Activated CD4-positive, CD25-positive, alpha-beta regulatory T cell (primary cell): ENCODE measurements around the gene PRKAG3.
A peak's percentile ranks its signal among the peaks of the same experiment; 100 is the strongest.

Experiments used
- DNase-seq, 4 experiments: peaks; one replicate each; lab custom pipeline; 2025; lab: John Stamatoyannopoulos, UW

Gene PRKAG3

GRCh38 chr2:218831378-218831990 lies at the start of gene PRKAG3:
PRKAG3 (minus strand) TSS chr2:218831803.
- DNase-seq = no peak

GRCh38 chr2:218880859-218881594 lies 49.4 kb upstream of the PRKAG3 start:
- DNase-seq = no peak

- DNase-seq = peak; percentile 61 to 86 (median 73)
Measured at GRCh38 chr2:218880102-218880858, 48.7 kb upstream of the PRKAG3 start, which contains the start of gene WNT10A. WNT10A (plus strand) TSS chr2:218880852; CDS start chr2:218880996, 144 bp downstream.

GRCh38 chr2:218879776-218880101 lies 48.1 kb upstream of the PRKAG3 start:
- DNase-seq = no peak

DNA sequence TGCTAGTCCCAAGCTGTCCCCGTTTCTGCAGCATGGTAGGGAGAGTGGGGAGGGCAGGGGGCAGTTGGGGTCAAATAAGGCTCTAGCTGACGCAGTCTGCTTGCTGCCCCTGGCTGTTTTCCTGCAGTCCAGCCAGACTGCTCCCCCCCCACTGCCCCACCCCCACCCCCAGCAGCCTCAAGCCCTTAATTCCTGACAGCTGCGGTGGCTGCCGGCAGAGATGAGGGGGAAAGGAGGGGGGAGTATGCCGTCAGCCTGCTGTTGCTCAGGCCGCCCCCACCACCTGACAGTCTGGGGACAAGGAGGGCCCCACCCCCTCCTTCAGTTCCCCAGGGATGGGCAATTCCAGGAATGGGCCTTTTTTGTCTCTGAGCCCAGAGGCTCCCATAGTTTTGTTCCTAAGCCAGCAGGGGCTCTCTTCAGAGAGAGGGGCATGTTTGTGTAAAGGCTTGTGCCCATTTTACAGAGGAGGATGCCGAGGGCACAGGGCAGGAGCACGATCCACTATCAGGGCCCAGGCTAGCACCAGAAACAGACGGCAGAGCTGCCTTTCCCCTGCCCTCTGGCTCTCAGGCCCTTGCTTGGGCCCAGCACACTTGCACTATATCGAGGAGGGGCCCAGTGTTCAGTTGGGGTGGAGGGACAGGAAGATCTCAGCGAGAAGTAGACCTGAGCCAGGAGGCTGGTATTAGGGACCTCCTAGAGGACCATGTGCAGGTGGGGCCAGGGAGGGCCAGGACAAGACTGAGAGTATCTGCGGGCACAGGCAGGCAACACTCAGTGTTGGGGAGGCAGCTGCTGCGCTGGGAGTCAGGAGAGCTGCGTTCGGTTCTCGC lies 47.5 kb upstream of the PRKAG3 start:
- DNase-seq = no peak

- no peak for DNase-seq
Measured at GRCh38 chr2:218878486-218878885, 46.9 kb upstream of the PRKAG3 start.

- DNase-seq = no peak
Measured at GRCh38 chr2:218877891-218878290, 46.3 kb upstream of the PRKAG3 start.

DNA sequence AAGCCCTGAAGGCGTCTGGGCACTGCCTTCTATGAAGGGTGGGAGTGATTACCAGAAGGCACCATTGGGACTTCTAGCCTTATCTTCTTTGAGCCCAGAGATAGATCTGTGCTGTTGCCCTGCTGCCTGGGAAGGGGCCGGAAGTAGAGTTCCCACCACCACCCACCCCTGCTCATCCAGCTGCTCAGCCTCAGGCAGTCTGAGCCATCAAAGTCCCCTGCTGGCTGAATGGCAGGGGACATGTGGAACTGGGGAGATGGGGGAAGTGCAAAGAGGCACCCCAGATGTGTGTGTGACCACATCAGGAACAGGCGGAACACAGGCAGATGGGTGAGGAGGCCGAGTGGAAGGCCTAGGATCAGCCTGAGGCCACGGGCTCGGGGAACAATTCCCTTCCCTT lies 45.7 kb upstream of the PRKAG3 start:
- no peak for DNase-seq

DNA sequence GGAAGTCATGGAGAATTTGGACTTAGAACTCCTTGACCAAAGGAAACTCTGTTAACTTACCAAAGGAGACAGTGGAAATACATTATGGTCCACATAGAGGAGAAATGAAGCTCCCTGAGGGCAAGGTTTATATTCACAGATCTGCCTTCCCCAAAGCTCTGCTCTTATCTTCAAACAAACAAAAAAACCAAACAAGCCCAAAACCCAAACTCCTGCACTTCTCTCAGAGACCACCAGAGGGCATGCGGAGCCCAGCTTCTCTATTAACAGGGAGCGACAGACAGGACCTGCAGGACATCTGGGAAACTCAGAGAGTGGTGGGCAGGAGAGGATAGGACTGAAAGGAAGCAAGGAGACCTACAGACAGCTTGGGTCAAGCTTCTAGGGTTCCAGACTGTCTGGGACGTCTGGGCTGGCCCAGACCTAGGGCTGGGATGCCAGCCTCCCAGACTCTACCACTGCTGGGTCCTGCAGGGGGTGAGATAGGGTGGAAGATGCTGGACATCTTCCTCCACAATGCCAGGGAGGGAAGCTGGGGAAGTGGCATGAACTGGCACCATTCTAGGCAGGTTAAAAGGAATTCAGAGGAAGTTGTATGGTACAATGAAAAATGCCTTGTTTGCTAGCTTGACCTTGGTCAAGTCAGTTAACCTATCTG lies 45.1 kb upstream of the PRKAG3 start:
- peak; percentile 19 to 67 (median 44) for DNase-seq

GRCh38 chr2:218875692-218876246 lies 44.2 kb upstream of the PRKAG3 start:
- DNase-seq = no peak

- no peak for DNase-seq
Measured at GRCh38 chr2:218873359-218874194, 42.0 kb upstream of the PRKAG3 start.

GRCh38 chr2:218872645-218873358 lies 41.2 kb upstream of the PRKAG3 start:
- no peak for DNase-seq

DNA sequence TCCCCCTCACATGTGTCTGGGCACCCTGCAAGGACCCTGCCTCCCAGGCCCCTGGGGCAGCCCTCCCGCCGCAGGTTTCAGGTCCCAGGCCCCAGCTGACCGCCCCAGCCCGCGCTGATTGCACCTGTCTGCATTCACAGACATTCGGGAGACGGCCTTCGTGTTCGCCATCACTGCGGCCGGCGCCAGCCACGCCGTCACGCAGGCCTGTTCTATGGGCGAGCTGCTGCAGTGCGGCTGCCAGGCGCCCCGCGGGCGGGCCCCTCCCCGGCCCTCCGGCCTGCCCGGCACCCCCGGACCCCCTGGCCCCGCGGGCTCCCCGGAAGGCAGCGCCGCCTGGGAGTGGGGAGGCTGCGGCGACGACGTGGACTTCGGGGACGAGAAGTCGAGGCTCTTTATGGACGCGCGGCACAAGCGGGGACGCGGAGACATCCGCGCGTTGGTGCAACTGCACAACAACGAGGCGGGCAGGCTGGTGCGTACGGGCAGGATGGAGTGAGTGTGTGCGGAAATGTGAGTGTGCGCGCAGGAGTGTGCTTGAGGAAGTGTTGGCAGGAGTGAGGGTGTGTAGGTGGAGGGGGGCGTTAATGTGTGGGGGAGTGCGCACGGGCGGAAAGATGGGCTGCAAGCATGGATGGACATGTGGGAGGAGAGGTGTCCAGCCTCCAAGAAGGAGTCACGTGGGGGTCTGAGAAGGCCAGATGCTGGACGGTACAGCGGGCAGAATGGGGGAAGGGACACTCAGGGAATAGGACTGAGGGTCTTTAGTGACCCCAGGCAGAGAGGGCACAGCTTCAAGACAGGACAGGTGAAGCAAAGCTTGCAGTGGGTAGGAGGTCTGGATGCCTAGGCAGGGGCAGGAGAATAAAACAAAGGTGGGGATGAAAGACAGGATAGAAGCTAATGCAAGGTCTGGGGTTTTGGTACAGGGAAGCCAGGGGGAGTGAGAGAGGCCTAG lies 40.0 kb upstream of the PRKAG3 start:
- DNase-seq = no peak

DNA sequence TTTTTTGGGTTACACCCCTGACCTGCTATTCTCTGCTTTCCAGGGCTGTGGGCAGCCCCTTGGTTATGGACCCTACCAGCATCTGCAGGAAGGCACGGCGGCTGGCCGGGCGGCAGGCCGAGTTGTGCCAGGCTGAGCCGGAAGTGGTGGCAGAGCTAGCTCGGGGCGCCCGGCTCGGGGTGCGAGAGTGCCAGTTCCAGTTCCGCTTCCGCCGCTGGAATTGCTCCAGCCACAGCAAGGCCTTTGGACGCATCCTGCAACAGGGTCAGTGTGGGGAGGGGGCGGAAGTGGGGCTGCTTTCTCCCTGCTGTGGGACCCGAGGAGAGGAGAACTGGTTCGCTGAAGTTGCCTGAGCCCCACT lies 39.4 kb upstream of the PRKAG3 start:
- no peak for DNase-seq

GRCh38 chr2:218869064-218869463 lies 37.5 kb upstream of the PRKAG3 start:
- no peak for DNase-seq

- no peak for DNase-seq
Measured at GRCh38 chr2:218867900-218868299, 36.3 kb upstream of the PRKAG3 start.

GRCh38 chr2:218865999-218866398 lies 34.4 kb upstream of the PRKAG3 start:
- no peak for DNase-seq

GRCh38 chr2:218865396-218865795 lies 33.8 kb upstream of the PRKAG3 start:
- no peak for DNase-seq
